NB4 (cell line): Measurements from ENCODE around the gene PRKG1.
A peak's percentile ranks its signal among the peaks of the same experiment; 100 is the strongest.

ENCODE experiments used
- DNase-seq: peaks from one replicate; pipeline ENCODE4 v3.0.0; 2010; ENCODE audit warnings: low read depth
- H3K4me3 ChIP-seq: one replicate; pipeline ENCODE4 v1.5.1; 2011; ENCODE audit warnings: mild to moderate bottlenecking, low read depth, low read length, moderate library complexity
- CTCF ChIP-seq: IDR thresholded peaks from one replicate; pipeline ENCODE4 v1.5.1; 2012; ENCODE audit warnings: low read depth, low read length
- MAX ChIP-seq: IDR thresholded peaks from 2 replicates; pipeline ENCODE4 v1.6.1; 2011; ENCODE audit warnings: low read depth, low read length
- MYC ChIP-seq: IDR thresholded peaks from 2 replicates; pipeline ENCODE4 v1.6.1; 2011; ENCODE audit warnings: low read depth, low read length
- POLR2A ChIP-seq: IDR thresholded peaks from 2 replicates; pipeline ENCODE4 v1.6.1; 2011; ENCODE audit warnings: mild to moderate bottlenecking; ENCODE audit not compliant: insufficient read length; ENCODE audit errors: extremely low read depth

Gene PRKG1

GRCh38 chr10:51743146-51743545, 668.9 kb downstream of the PRKG1 start:
- TF ChIP-seq MAX: no peak
- no peak for TF ChIP-seq CTCF
- no peak for TF ChIP-seq MYC
- no peak for TF ChIP-seq POLR2A
- H3K4me3 ChIP-seq: no peak overlapping the region
- peak; percentile 4 for DNase-seq

- no peak for DNase-seq
- no peak for TF ChIP-seq POLR2A
- no peak for TF ChIP-seq MYC
- no peak for TF ChIP-seq CTCF
- TF ChIP-seq MAX: no peak
- no peak overlapping the region for H3K4me3 ChIP-seq
Observed at GRCh38 chr10:51744235-51745000, 670.1 kb downstream of the PRKG1 start.

- no peak for DNase-seq
- H3K4me3 ChIP-seq: no peak overlapping the region
- no peak for TF ChIP-seq MAX
- TF ChIP-seq MYC: no peak
- TF ChIP-seq POLR2A: no peak
- no peak for TF ChIP-seq CTCF
Observed at GRCh38 chr10:51745397-51745796, 671.1 kb downstream of the PRKG1 start.

- no peak for DNase-seq
- TF ChIP-seq MYC (no peak), CTCF (no peak), POLR2A (no peak), MAX (no peak)
Observed at GRCh38 chr10:51747216-51747615, 672.9 kb downstream of the PRKG1 start.

GRCh38 chr10:51748959-51749358, 674.7 kb downstream of the PRKG1 start:
- TF ChIP-seq MAX (no peak), MYC (no peak), CTCF (no peak), POLR2A (no peak)
- H3K4me3 ChIP-seq: no peak overlapping the region
- no peak for DNase-seq

More at GRCh38 chr10:51747216-51747615, 672.9 kb downstream of the PRKG1 start:
- no peak overlapping the region for H3K4me3 ChIP-seq
